GM19452 (cell line): ENCODE results near the gene ZNF420.
"Not testable (repeated sequence)": the region's sequence is repeated elsewhere in the genome, so short reads cannot be mapped to it uniquely, and the experiment has no call there.

ENCODE experiments used
- ATAC-seq: cut with Tn5 transposase; IDR thresholded peaks from one replicate; pipeline ENCODE4 v1.9.1; 2021; ENCODE audit not compliant: unreplicated experiment

ZNF420 gene

DNA sequence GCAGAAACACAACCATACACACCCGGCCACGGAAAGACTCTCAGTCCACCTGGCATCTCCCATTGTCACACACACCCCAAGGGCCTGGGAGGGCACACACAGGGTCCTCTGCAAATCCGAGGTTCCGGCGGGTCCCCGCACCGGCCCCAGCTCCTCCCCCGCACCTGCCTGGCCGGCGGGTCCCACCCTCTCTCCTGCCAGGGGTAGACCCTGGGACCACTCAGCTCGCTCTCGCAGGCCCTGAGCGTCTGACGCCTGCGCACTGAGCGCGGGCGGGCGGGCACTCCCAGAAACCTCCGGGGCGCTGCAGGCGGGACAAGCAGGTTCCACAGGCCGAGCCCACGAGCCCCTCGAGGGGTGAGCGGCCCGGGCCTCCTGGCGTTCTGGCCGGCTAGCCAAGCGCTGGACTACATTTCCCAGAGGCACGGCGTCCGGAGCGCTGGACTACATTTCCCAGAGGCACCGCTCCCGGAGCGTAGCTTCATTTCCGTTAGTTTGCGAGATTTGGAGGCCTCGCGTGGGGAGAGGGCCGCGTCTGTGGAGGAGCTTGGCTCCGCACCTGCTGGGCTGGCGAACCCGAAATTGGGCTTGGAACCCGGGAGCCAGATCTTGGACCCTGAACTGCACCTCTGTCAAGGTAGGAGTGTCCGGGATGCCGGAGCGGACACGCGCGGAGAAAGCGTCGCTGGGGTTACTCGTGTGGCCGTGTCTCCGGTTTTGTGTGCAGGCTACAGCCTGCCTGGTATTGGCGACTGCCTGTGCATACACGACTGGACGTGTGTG, at the start of gene ZNF420:
Gene ZNF420 (plus strand): TSS at position 500 of the 783 bp plus-strand sequence. CDS start 10,686 bp downstream, outside the sequence.
- peak; percentile 96 for ATAC-seq

DNA sequence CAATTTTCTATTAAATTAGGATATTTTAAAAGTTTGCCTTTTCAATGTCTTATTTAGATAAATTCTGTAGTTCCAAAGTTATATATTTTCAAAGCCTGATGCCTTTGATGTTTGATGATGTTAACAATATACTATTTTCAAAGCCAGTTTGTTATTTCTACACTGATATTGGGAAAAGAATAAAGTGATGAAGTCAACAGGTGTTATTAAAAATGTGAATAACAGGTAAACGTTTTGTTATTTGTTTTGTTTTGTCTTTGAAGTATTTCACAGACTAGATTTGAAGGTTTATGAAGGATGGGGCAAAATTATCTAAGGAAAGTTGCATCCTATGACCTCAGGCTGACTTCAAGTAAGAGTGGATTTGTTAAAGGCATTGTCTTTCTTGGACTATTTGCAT, 33.1 kb upstream of the ZNF420 start:
- no peak for ATAC-seq

DNA sequence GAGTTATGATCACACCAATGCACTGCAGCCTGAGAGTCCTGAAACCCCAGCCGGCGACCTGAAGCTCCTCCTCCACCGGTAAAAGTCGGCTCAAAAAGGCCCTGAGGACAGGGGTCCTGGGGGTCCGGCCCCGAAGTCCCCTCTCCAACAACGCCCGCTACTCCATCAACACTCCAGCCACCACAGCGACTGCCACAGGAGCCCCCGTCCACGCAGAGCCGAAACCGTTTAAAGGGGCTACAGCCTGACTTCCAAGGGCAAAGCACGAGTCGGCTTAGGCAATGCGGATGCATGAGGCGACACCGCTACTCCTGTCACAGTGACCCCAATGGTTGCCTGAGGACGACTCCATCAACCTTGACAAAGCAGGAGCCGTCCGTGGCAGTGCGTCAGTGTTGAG, 22.9 kb upstream of the ZNF420 start:
- ATAC-seq: no peak

DNA sequence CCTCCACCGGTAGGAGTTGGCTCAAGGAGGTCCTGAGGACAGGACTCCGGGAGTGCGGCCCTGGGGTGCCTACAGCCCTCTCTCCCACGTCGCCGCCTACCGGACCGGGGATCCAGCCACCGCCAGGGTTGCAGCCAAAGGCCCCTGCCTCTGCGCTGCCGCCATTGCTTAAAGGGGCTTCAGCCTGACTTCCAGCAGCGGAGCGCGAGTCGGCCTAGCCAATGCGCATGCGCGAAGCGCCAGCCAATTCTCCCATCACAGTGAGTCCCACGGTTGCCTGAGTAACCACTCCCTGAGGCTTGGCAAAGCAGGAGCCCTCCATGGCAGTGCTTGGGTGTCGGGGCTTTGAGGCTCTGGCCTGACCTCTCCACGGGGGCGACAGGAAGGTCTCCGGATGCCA, 21.5 kb upstream of the ZNF420 start:
- no peak for ATAC-seq

DNA sequence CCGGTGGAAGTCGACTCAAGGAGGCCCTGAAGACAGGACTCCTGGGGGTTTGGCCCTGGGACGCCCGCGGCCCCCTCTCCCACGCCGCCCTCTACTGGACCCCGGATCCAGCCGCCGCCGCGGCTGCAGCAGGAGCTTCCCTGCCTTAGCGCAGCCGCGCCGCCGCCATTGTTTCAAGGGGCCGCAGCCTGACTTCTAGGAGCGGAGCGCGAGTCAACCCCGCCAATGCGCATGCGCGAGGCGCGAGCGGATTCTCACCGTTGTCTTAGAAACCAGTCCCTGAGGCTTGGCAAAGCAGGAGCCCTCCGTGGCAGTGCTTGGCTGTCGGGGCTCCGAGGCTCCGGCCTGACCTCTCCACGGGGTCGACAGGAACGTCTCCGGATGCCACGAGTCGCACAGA, 19.1 kb upstream of the ZNF420 start:
- no peak for ATAC-seq

DNA sequence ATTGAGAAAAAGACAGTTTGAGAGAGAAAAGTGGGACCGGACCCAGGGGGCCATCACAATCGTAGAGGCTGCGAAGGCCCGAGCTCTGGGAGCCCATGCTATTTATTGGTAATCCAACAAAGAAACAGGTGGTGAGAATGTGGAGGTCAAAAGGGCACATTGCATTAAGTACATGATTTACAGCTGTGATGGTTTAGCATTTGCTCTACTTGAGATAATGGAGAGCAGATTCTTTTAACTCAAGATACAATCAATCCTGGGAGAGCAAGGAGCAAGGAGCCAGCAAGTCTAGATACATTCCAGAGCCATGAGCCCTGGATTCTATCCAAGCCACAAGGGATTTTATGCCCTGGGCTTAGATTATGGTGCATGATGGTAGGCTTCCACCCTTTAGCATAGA, 13.3 kb upstream of the ZNF420 start:
- not testable (repeated sequence) for ATAC-seq

DNA sequence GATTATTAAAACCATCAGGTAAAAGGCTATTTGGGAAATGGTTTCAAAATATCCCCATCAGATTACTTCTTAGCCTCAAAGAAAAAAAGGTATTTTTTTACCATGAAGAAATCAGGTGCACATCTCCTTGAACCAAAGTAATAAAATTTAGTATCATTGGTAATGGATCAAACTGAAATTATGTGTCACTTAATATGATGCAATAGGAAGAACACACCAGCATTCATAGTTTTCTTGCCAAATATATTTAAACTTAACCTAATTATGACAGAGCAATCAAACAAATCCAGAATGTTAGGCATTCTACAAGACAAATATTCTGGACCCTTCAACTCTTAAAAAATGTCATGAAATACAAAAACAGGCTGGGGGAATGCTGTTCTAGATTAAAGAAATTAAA, 4.1 kb upstream of the ZNF420 start:
- no peak for ATAC-seq

DNA sequence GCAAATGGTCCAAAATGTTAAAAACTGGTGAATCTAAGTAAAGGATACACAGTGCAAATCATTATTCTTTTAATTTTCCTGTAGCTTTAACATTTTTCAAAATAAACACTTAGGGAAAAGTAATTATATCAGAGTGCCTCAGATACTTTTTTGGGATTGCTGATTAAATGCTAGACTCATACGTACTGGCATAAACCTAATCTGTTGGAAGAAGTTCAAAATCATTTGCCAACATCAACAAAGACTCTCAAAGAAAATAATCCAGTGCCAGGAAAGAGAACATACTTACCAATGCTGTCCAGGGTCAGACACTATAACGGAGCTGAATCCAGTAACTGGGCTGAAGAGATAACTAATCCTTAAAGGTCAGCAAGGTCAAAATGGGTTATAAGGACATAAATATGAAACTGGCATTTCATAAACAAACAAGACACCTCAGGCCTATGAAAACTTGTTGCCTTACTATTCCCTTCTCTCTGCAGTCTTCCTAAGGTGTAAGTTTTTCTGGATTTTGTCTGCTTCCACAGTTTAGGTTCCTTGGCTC, 3.3 kb upstream of the ZNF420 start:
- no peak for ATAC-seq

DNA sequence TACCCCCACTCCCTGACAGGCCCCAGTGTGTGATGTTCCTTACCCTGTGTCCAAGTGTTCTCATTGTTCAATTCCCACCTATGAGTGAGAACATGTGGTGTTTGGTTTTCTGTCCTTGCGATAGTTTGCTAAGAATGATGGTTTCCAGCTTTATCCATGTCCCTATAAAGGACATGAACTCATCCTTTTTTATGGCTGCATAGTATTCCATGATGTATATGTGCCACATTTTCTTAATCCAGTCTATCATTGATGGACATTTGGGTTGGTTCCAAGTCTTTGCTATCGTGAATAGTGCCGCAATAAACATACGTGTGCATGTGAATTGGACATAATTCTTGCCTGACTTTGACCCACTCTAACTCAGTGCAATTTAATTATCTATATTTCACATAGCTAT, 1.7 kb upstream of the ZNF420 start:
- ATAC-seq: not testable (repeated sequence)

DNA sequence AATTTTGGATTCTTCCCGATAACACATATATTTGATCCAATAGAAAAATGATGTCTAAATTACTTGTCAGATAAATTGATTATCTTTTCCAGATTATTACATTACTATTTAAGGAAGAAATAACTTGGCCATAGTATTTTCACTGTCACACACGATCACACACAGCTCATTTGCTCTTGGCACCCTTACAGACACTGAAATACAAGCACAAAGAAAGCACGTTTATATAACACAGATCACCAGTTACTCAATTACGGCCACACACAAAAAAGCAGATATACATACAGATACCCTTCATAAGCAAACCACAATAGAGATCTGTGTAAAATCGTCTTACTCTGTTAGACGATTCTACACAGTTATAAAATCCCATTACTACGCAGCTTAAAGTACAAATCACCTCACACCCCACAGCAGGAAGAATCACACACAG, 716 bp upstream of the ZNF420 start:
- ATAC-seq: no peak

DNA sequence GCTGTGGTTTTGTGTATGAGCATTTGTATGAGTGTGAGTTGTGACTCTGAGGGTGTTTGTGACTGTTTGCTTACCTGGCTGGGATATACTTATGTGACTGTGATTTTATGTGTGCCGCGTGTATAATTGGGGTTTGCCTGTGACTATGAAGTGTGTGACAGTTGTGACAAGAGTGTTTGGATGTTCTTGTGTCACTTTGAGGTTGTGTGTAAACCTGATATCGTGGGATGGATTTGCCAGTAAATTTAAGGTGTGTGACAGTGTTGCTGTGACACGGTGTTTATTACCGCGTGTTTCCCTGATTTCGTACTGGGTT, 442 bp downstream of the ZNF420 start:
- no peak for ATAC-seq

DNA sequence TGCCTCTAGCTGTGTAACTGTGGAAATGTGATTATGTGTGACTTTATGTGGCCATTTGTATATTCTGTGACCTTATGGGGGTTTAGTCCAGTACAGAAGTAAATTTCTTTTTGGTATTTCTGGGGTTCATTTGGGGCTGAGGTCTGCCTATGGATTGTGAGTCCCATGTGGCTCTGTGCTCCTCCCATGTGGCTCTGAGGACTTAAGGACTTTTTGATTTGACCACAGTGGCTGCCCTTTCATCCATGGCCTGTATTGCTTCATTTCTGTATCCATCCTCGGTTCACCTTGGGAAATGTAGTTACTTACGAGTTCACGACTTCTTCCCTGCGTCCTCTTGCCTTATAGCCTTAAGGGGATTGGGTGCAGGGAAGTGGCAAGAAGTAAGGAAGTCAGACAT, 1.0 kb downstream of the ZNF420 start:
- ATAC-seq: no peak

DNA sequence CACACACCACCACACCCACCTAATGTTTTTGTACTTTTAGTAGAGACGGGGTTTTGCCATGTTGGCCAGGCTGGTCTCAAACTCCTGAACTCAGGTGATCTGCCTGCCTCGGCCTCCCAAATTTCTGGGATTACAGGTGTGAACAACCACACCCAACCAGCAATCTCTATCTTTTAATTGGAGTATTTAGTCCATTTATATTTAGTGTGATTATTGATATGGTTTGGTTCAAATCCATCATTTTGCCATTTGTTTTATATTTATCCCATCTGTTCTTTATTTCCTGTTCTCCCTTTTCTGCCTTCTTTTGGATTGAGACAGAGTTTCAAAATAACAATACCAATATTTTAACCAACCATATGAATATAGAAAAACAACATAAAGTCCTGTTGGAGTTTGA, 4.1 kb downstream of the ZNF420 start:
- ATAC-seq: no peak

DNA sequence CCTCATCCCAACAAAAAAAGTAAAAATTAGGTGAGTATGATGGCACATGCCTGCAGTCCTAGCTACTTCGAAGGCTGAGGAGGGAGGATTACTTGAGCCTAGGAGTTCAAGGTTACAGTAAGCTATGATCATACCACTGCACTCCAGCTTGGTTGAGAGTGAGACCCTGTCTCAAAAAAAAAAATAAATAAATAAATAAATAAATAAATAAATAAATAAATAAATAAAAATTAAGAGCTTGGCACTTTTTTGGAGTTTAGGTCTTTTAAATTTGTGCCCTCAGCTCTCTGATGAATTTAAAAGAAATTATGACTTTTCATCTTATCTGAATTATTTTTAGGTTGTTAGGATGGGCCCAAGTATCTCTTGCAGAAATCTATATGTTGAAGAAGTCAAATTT, 8.9 kb downstream of the ZNF420 start:
- no peak for ATAC-seq

DNA sequence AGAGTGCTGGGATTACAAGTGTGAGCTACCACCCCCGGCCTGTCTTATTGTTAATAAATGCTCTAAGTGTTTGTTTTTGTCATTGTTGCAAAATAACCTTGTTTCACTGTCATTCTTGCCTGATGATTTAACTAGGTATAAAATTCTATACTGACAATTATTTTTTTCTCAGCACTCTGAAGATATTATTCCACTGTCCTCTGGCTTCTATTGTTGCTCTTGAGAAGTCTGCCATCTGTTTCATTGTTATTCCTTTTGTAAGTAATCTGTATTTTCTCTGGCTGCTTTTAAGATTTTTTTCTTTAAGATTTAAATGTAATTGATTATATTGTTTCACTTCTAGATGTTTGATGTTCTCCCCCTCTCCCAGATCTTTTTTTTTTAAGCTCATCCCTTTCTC, 17.6 kb downstream of the ZNF420 start:
- no peak for ATAC-seq

DNA sequence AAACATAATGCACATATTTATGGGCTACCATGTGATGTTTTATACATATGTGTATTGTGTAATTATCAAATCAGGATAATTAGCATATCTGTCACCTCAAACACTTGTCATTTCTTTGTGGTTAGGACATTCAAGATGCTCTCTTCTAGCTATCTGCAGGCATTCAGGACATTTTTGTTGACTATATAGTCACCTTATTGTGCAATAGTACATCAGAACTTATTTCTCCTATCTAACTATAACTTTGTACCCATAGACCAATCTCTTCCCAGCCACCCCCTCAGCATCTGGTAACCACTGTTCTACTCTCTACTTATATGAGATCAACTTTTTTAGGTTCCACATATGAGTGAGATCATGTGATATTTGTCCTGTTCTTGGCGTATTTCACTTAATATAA, 20.3 kb downstream of the ZNF420 start:
- ATAC-seq: no peak

DNA sequence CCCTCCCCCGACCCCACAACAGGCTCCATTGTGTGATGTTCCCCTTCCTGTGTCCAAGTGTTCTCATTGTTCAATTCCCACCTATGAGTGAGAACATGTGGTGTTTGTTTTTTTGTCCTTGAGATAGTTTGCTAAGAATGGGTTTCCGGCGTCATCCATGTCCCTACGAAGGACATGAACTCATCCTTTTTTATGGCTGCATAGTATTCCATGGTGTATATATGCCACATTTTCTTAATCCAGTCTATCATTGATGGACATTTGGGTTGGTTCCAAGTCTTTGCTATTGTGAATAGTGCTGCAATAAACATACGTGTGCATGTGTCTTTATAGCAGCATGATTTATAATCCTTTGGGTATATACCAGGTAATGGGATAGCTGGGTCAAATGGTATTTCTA, 25.9 kb downstream of the ZNF420 start:
- not testable (repeated sequence) for ATAC-seq

DNA sequence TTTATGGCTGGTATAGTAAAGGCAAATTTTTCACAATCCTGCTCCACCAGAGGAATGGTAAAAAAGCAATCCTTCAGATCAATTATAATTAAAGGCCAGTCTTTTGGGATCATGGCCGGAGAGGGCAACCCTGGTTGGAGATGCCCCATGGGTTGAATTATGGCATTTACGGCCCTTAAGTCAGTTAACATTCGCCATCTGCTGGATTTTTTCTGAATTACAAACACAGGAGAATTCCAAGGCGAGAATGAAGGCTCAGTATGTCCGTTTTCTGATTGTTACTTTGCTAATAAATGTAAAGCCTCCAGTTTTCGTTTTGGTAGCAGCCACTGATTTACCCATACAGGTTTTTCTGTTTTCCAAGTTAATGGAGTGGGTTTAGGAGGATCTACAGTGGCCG, 33.5 kb downstream of the ZNF420 start:
- not testable (repeated sequence) for ATAC-seq

DNA sequence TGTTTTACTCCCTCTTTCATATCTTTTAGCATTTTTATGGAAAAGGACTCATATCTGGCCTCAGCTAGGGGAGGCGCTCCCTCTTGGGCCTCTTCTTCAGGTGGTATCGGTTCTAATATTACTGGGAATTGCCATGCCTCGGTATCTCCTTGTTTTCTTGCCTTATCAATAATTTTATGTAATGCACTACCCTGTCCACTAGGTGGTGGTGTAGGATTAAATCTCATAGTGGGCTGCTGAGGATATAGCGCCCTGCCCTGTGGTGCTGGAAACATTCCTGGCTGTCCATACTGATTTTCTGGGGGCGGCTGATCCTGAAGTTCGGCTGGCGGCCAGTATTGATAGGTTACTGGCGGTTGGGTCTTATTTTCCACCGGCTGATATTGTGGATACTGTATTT, 35.8 kb downstream of the ZNF420 start:
- no peak for ATAC-seq

DNA sequence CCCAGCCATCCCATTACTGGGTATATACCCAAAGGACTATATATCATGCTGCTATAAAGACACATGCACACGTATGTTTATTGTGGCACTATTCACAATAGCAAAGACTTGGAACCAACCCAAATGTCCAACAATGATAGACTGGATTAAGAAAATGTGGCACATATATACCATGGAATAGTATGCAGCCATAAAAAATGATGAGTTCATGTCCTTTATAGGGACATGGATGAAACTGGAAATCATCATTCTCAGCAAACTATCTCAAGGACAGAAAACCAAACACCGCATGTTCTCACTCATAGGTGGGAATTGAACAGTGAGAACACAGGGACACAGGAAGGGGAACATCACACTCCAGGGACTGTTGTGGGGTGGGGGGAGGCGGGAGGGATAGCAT, 43.9 kb downstream of the ZNF420 start:
- not testable (repeated sequence) for ATAC-seq

DNA sequence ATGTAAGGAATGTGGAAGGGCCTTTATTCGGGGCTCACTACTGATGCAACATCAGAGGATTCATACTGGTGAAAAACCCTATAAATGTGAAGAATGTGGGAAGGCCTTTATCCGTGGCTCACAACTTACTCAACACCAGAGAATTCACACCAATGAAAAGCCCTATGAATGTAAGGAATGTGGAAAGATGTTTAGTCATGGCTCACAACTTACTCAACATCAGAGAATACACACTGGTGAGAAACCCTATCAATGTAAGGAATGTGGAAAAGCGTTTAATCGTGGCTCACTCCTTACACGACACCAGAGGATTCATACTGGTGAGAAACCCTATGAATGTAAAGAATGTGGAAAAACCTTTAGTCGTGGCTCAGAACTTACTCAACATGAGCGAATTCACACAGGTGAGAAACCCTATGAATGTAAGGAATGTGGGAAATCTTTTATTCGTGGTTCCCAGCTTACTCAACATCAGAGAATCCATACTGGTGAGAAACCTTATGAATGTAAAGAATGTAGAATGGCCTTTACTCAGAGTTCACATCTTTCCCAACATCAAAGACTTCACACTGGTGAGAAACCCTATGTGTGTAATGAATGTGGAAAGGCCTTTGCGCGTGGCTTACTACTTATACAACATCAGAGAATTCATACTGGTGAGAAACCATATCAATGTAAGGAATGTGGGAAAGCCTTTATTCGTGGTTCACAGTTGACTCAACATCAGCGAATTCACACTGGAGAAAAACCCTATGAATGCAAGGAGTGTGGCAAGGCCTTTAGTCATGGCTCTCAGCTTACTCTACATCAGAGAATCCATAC, 50.0 kb downstream of the ZNF420 start:
- ATAC-seq: no peak

DNA sequence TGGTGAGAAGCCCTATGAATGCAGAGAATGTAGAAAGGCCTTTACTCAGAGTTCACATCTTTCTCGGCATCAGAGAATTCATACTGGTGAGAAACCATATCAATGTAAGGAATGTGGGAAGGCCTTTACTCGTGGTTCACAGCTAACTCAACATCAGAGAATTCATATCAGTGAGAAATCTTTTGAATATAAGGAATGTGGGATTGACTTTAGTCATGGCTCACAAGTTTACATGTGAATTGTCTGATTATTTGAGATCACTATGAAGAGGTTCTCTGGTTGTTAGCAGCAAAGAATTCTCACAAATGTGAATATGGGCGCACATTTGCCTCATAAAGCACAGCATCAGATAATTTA, 50.6 kb downstream of the ZNF420 start:
- no peak for ATAC-seq
